Measurements from ENCODE around the gene MANBA. TPM values are rescaled to one million over a fixed set of nuclear protein-coding genes. Genes with fewer than 3 reads are reported as not detected.

The MANBA gene
- total and polyA plus RNA-seq, 2 of the 4 experiments (the other 2 are of a cell fraction): 11.5 to 17.2 TPM

DNA sequence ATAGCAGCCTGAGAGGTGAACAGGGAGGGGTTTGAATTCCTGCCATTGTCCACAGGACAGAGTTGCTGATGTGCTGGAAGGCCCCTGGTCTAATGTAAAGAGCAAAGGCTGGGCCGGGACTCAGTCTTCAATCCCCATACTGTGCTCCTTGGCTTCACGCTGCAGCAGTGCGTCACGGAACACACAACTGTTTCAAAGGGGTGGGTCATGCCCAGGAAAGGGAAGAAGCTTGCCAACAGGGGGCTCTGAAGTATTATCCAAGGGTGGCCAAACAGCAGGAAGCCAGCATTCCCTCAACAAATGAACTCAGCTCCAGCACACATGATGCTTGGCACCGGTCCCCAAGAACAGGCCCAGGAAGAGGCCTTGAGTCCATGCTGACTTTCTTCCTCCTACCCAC is 137.1 kb downstream of the MANBA start:
- dilution Hi-C loops (cut with HindIII; ENCODE audit: low sequenced_read_pairs, unreplicated experiment): loop anchor here (25.0 kb wide), 1 partner anchor 389 kb away; the partner anchor contains the start of gene SLC9B1
- no TSS peak for BruUV-seq (replicated peaks)

More for the DNA sequence above, 137.1 kb downstream of the MANBA start:
- ChIA-PET POLR2A (ENCODE audit: unreplicated experiment) (no interaction called here), CTCF (interaction anchor here (0.6 to 1.1 kb wide), 4 partner anchors 10 to 381 kb away, joined by 3 to 4 read pairs (median 4); no protein-coding TSS in a partner anchor)
- peak overlapping the region; percentile 76 for H2AFZ ChIP-seq (replicated peaks; ENCODE audit: low read length, poor library complexity)
- H3K4me1 ChIP-seq (ENCODE audit: control insufficient read depth, insufficient read depth, low read length): peaks cover 7% of the 10 kb centered on the region
- H4K8ac ChIP-seq (ENCODE audit: low read depth in 2 of 2, low read length in 2 of 2): no peak overlapping the region; a peak in 1 of 4 replicates
- no peaks in the 10 kb centered on the region; the same call in 1 of the 2 replicates for H4K20me1 ChIP-seq (ENCODE audit: insufficient read depth, low read length)
- 41% methylated on average over 5 of the region's 5 CpGs; no CpG with 5 or more reads in 1 of the 2 experiments for WGBS, 2 experiments (ENCODE audit: extremely low coverage in 2 of 2, insufficient read length in 1 of 2)
- no peak overlapping the region for H3K18ac ChIP-seq (ENCODE audit: low read depth, low read length)
- H3K9me3 ChIP-seq (ENCODE audit: control insufficient read depth, insufficient read depth, low read length): no peaks in the 10 kb centered on the region
- DNase-seq (peak; percentile 71), ATAC-seq (ENCODE audit: low read depth) (no peak)
- H4K5ac ChIP-seq (ENCODE audit: low read depth, low read length): no peak overlapping the region
- no peaks in the 10 kb centered on the region for H3K36me3 ChIP-seq (ENCODE audit: control insufficient read depth, insufficient read depth, low read length)
- H2BK20ac ChIP-seq (ENCODE audit: low read depth, low read length): peak overlapping the region; percentile 22; the same call in 1 of the 2 replicates
- H3K4me2 ChIP-seq (ENCODE audit: low read depth, low read length): no peak overlapping the region
- H3K56ac ChIP-seq (ENCODE audit: extremely low read depth, insufficient read depth, low read length): no peak overlapping the region
- TF ChIP-seq CHD1 (IDR thresholded peaks at IDR 0.05; ENCODE audit: low read depth, low read length) (no peak), SMC3 (IDR thresholded peaks at IDR 0.05; ENCODE audit: low read depth, low read length) (peak; percentile 43), RAD21 (IDR thresholded peaks at IDR 0.05; ENCODE audit: low read length) (peak; percentile 61)
- TF ChIP-seq, protein P1, sequence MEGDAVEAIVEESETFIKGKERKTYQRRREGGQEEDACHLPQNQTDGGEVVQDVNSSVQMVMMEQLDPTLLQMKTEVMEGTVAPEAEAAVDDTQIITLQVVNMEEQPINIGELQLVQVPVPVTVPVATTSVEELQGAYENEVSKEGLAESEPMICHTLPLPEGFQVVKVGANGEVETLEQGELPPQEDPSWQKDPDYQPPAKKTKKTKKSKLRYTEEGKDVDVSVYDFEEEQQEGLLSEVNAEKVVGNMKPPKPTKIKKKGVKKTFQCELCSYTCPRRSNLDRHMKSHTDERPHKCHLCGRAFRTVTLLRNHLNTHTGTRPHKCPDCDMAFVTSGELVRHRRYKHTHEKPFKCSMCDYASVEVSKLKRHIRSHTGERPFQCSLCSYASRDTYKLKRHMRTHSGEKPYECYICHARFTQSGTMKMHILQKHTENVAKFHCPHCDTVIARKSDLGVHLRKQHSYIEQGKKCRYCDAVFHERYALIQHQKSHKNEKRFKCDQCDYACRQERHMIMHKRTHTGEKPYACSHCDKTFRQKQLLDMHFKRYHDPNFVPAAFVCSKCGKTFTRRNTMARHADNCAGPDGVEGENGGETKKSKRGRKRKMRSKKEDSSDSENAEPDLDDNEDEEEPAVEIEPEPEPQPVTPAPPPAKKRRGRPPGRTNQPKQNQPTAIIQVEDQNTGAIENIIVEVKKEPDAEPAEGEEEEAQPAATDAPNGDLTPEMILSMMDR (conservative IDR thresholded peaks at IDR 0.05; ENCODE audit: low read depth, low read length): peak; percentile 47
- H3K4me3 ChIP-seq (ENCODE audit: insufficient read depth, low read depth, low read length): no peak overlapping the region
- H3K79me1 ChIP-seq (ENCODE audit: low read depth in 1 of 2, low read length in 2 of 2): no peaks in the 10 kb centered on the region
- no peak overlapping the region for H3K23ac ChIP-seq (ENCODE audit: low read depth, low read length)
- H2AK9ac ChIP-seq (replicated peaks; ENCODE audit: low read depth, low read length, poor library complexity): peak overlapping the region; percentile 67
- H3K9ac ChIP-seq (ENCODE audit: low read depth, low read length): no peak overlapping the region
- no peak overlapping the region for H3K27ac ChIP-seq (ENCODE audit: insufficient read depth, low read length)
- intact Hi-C loops (cut with micrococcal nuclease) (loop anchor here (1.0 to 10.0 kb wide), 7 partner anchors 139 to 1309 kb away; partner anchors contain the start of genes CISD2, MANBA, SLC39A8 and SLC9B2), in situ Hi-C loops (cut with MboI; ENCODE audit: low sequenced_read_pairs) (loop anchor here (5.0 kb wide), 1 partner anchor 464 kb away; no protein-coding TSS in a partner anchor)
- H2BK120ac ChIP-seq (ENCODE audit: low read depth, low read length): peak overlapping the region; percentile 32; the same call in 1 of the 2 replicates
- H3K27me3 ChIP-seq (ENCODE audit: control insufficient read depth, insufficient read depth, low read length): no peaks in the 10 kb centered on the region
- no peak overlapping the region for H3K14ac ChIP-seq (replicated peaks; ENCODE audit: low read depth, low read length)
- 0 out of 2 replicates have a peak, but pooled peaks cover 2% of the 10 kb centered on the region for H3K9me1 ChIP-seq (ENCODE audit: insufficient read depth, low read length)
- H2BK5ac ChIP-seq (ENCODE audit: low read depth, low read length, poor library complexity, severe bottlenecking): no peak overlapping the region
- no peak overlapping the region for H4K91ac ChIP-seq (ENCODE audit: insufficient read depth, low read depth, low read length)
- H2BK15ac ChIP-seq (ENCODE audit: low read depth, low read length): no peak overlapping the region
- H3K4ac ChIP-seq (ENCODE audit: low read depth, low read length): peak overlapping the region; percentile 25; the same call in 1 of the 2 replicates
- H2AK5ac ChIP-seq (ENCODE audit: low read depth, low read length): peak overlapping the region; percentile 69
